GM13976 (cell line): Measurements from ENCODE around the gene GPR6.

Experiments
- DNase-seq: peaks from one replicate; pipeline ENCODE4 v3.0.0; 2012; ENCODE audit warnings: low spot score
- in situ Hi-C: fragments of 300-500 bp; cut with MboI; formaldehyde crosslinking; loops from one replicate; pipeline ENCODE4 v1.12.0; 2022; ENCODE audit warnings: low sequenced_read_pairs, mixed read lengths, inconsistent platforms; ENCODE audit not compliant: unreplicated experiment
- TF ChIP-seq, protein P1 (sequence below): IDR thresholded peaks from 2 replicates; pipeline ENCODE4 v1.5.1; 2012; ENCODE audit warnings: borderline replicate concordance, mild to moderate bottlenecking; ENCODE audit not compliant: insufficient read depth; ENCODE audit errors: extremely low read depth, missing control alignments, control extremely low read depth

Gene GPR6

DNA sequence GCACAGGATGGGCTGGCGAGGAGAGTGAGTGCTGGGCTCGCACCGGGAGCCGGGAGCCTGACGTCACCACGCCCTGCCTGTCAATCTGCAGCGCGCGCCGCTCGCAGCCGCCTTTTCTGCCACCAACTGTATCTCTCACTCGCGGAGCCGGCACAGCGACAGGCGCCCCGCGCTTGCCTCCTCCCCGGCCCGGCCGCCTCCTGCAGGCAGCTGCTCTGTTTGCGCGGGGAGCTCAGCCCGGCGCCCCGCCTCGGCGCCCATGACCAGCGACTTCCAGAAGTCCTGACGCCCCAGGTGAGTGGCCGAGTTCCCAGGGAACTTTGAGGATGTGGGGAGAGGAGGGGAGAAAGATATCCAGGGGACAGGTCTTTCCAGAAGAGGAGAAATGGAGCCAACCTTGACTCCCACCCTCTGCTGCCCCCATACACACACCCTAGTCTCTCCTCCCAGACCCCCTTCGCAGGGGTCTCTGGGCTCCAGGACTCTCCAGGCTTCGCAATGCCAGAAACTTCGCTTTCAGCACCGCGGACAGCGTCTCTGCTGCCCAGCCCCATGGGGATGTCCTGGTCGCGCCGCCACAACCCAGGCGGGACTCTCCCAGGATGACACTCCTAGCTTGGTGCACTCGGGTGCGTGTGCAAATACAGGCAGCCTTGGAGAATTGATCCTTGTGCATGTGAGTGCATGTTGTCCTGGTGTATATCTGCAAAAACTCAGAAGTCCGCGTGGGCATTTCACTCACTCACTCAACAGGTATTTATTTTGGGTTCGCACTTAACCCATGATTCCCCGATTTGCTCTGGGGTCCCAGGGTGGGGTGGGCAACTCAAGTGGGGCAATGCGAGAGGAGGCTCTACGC lies at the start of gene GPR6:
Gene GPR6 (plus strand): TSS at position 138 of the 859 bp plus-strand sequence. CDS start 802 bp downstream, outside the sequence.
- DNase-seq: peak; percentile 78
- TF ChIP-seq, protein P1, sequence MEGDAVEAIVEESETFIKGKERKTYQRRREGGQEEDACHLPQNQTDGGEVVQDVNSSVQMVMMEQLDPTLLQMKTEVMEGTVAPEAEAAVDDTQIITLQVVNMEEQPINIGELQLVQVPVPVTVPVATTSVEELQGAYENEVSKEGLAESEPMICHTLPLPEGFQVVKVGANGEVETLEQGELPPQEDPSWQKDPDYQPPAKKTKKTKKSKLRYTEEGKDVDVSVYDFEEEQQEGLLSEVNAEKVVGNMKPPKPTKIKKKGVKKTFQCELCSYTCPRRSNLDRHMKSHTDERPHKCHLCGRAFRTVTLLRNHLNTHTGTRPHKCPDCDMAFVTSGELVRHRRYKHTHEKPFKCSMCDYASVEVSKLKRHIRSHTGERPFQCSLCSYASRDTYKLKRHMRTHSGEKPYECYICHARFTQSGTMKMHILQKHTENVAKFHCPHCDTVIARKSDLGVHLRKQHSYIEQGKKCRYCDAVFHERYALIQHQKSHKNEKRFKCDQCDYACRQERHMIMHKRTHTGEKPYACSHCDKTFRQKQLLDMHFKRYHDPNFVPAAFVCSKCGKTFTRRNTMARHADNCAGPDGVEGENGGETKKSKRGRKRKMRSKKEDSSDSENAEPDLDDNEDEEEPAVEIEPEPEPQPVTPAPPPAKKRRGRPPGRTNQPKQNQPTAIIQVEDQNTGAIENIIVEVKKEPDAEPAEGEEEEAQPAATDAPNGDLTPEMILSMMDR: no peak
- in situ Hi-C loops: no loop called here

DNA sequence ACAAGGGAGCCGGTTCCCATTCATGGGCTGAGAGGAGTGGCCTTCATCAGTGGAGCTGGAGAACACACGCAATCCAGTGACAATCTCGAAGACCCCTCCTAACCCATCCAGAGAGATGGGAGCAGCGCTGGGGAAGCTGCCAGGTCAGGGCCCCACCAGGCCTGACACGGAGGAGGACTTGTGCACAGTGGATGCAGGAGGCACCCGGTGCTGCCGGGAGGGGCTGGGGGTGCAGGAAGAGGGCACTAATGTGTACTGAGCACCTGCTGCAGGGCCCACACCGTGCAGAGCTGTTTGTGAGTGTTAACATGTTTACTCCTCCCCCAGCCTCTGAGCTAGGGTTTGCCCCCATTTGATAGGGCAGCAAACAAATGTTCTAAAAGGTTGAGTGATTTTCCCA lies 43.8 kb upstream of the GPR6 start:
- TF ChIP-seq, protein P1: no peak
- DNase-seq: no peak
- in situ Hi-C loops: no loop called here

- no peak for DNase-seq
- in situ Hi-C loops: no loop called here
Observed at GRCh38 chr6:109939654-109940053, 38.5 kb upstream of the GPR6 start.

DNA sequence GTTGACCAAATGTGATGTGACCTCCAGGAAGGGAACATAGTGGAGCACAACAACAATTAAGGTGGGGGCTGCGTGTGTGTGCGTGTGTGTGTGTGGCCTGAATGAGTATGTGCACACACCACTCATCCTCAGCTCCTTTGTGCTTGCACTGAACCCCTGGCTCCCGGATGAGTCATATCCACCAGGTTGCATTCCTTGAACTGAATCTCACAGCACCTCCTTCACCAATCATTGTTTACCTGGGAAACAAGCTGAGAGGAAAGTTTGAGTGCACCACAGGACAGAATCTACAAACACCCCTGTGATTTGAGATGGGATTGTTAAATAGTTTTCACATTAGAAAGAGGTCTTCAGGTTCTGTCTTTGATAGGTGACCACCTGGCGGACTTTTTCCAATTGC lies 33.7 kb upstream of the GPR6 start:
- TF ChIP-seq, protein P1: no peak
- in situ Hi-C loops: no loop called here
- DNase-seq: no peak

More at GRCh38 chr6:109939654-109940053, 38.5 kb upstream of the GPR6 start:
- TF ChIP-seq, protein P1: no peak

DNA sequence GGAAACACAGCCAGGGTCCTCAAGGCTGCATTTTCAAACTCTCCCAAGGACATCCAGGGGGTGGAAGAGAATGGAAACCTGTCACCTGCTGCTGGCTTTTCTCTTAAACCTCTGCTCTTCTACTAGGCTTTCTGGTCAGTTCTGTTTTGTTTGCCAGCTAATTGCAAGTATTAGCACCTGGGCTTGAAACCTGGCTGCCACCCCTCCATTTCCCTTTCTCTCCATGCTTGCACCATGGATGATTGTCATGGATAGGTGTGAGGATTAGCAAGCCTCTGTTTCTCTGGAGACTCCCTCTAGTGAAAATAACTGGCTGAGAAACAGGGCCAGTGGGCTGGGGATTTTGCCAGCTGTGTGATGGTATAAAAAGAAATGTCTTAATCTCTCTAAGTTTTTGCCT lies 33.0 kb upstream of the GPR6 start:
- TF ChIP-seq, protein P1: no peak
- no peak for DNase-seq
- in situ Hi-C loops: no loop called here

DNA sequence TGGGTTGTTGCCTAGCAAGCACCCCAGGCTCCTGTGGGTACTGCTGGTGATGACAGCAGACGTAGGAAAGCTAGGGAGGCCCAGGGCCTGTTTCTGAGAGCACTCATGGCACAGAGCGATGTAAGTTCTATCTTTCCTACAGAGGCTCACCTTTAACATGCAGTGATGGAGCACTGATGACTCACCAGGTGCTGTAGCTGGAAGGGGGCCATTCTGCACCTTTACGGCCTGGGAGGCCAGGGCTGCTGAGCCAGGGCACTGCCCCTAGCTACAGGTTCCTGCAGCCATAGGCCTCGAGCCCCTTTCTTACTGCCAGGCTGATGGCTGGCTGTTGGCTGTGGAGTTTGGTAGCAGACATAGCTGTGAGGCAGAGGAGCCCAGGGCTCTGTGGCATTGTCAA lies 31.1 kb upstream of the GPR6 start:
- DNase-seq: no peak
- in situ Hi-C loops: no loop called here
- TF ChIP-seq, protein P1: no peak
